Prostate gland (tissue), 2 donors: ENCODE measurements around the gene RNGTT.

Experiments
- POLR2A ChIP-seq: fragments of 450-650 bp; IDR thresholded peaks from one replicate; pipeline ENCODE4 v1.6.1; 2016; ENCODE audit warnings: antibody characterized with exemption, mild to moderate bottlenecking
- TF ChIP-seq, protein P1 (sequence below), 4 experiments: fragments of 200-600 bp in 2 of 4; fragments of 450-650 bp in 2 of 4; sonication (generic) in 2 of 4; IDR thresholded peaks; 1 replicate in 3 of 4; 2 replicates in 1 of 4; pipeline ENCODE4 v1.5.1; 2016 to 2019; ENCODE audit warnings: antibody characterized with exemption in 4 of 4, mild to moderate bottlenecking in 2 of 4, moderate library complexity in 2 of 4

DNA sequence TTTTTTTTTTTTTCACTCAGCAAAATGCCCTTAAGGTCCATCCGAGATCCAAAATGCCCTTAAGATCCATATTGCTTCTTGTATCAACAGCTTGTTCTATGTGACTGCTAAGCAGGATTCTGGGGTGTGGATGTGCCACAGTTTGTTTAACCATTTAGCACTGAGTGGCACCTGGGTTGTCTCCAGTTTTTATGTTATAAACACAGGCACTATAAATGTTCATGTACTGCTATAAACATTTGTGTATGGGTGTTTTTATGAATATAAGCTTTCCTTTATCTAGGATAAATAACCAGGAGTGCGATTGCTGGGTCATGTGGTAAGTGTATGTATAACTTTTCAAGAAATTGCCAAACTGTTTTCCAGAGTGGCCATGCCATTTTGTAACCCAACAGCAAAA is 386.0 kb downstream of the RNGTT start:
- TF ChIP-seq POLR2A = no peak
- TF ChIP-seq, protein P1, sequence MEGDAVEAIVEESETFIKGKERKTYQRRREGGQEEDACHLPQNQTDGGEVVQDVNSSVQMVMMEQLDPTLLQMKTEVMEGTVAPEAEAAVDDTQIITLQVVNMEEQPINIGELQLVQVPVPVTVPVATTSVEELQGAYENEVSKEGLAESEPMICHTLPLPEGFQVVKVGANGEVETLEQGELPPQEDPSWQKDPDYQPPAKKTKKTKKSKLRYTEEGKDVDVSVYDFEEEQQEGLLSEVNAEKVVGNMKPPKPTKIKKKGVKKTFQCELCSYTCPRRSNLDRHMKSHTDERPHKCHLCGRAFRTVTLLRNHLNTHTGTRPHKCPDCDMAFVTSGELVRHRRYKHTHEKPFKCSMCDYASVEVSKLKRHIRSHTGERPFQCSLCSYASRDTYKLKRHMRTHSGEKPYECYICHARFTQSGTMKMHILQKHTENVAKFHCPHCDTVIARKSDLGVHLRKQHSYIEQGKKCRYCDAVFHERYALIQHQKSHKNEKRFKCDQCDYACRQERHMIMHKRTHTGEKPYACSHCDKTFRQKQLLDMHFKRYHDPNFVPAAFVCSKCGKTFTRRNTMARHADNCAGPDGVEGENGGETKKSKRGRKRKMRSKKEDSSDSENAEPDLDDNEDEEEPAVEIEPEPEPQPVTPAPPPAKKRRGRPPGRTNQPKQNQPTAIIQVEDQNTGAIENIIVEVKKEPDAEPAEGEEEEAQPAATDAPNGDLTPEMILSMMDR (IDR thresholded peaks at IDR 0.05) = no peak
